ENCODE data around the gene PTPRA.

The PTPRA gene

GRCh38 chr20:2942439-2942838, 69.2 kb downstream of the PTPRA start:
- no peak for DNase-seq

GRCh38 chr20:2946988-2947961, 74.0 kb downstream of the PTPRA start:
- no peak for DNase-seq

- no peak for DNase-seq
These were observed 75.7 kb downstream of the PTPRA start for GRCh38 chr20:2948968-2949367.

- DNase-seq = no peak
These were observed 79.5 kb downstream of the PTPRA start for GRCh38 chr20:2952766-2953165.

GRCh38 chr20:2955257-2955970, 82.1 kb downstream of the PTPRA start:
- DNase-seq = no peak

- no peak for DNase-seq
These were observed 83.2 kb downstream of the PTPRA start for GRCh38 chr20:2956480-2956879.

GRCh38 chr20:2967841-2968240, 94.6 kb downstream of the PTPRA start:
- no peak for DNase-seq

- DNase-seq = no peak
These were observed 98.8 kb downstream of the PTPRA start for GRCh38 chr20:2972126-2972525.

GRCh38 chr20:2973574-2973973, 100.3 kb downstream of the PTPRA start:
- no peak for DNase-seq

- DNase-seq = no peak
These were observed 105.2 kb downstream of the PTPRA start for GRCh38 chr20:2978519-2978918.

GRCh38 chr20:2981646-2982045, 108.4 kb downstream of the PTPRA start:
- DNase-seq = no peak

GRCh38 chr20:2983508-2983907, 110.2 kb downstream of the PTPRA start:
- no peak for DNase-seq

GRCh38 chr20:2984028-2984501, 110.8 kb downstream of the PTPRA start:
- no peak for DNase-seq

- no peak for DNase-seq
These were observed 111.8 kb downstream of the PTPRA start for GRCh38 chr20:2984956-2985661.

- no peak for DNase-seq
These were observed 113.2 kb downstream of the PTPRA start for GRCh38 chr20:2986466-2986865.

GRCh38 chr20:2987861-2988260, 114.6 kb downstream of the PTPRA start:
- no peak for DNase-seq

GRCh38 chr20:2991532-2991931, 118.3 kb downstream of the PTPRA start:
- DNase-seq = no peak

- DNase-seq = no peak
These were observed 120.0 kb downstream of the PTPRA start for GRCh38 chr20:2993250-2993649.

- DNase-seq = no peak
These were observed 122.5 kb downstream of the PTPRA start for GRCh38 chr20:2995796-2996195.

GRCh38 chr20:2998728-2999127, 125.4 kb downstream of the PTPRA start:
- no peak for DNase-seq

GRCh38 chr20:3000852-3001523, 127.7 kb downstream of the PTPRA start:
- DNase-seq = peak; percentile 53

- no peak for DNase-seq
These were observed 130.1 kb downstream of the PTPRA start for GRCh38 chr20:3003416-3003815.

Measured in CD4-positive, alpha-beta T cell treated with Interleukin-17A for 1 hour (primary cell).